GM21447 (cell line): Measurements from ENCODE around the gene SLC6A7.

Experiments
- ATAC-seq: cut with Tn5 transposase; IDR thresholded peaks from one replicate; pipeline ENCODE4 v1.9.1; 2021; ENCODE audit not compliant: unreplicated experiment

The SLC6A7 gene

GRCh38 chr5:150190503-150190979 is 679 bp downstream of the SLC6A7 start:
- ATAC-seq, result no peak

DNA sequence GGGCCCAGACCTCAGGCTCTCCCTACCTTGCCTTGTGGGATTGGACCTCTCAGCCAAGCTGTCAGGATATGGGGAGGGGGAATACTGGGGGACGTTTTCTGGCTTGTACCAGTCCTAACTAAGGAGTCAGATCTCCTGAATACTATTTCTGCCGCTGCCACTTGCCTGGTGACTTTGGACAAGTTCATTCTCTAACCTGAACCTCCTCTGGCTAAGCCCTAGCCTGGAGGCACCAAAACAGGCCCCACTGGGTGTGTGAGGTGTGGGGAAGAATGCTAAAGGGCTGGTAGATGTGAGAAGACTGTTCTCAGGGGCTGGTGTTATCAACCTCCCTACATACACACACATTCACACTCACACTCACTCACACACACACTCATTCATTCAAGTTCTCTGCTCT is 1.1 kb downstream of the SLC6A7 start:
- no peak for ATAC-seq

DNA sequence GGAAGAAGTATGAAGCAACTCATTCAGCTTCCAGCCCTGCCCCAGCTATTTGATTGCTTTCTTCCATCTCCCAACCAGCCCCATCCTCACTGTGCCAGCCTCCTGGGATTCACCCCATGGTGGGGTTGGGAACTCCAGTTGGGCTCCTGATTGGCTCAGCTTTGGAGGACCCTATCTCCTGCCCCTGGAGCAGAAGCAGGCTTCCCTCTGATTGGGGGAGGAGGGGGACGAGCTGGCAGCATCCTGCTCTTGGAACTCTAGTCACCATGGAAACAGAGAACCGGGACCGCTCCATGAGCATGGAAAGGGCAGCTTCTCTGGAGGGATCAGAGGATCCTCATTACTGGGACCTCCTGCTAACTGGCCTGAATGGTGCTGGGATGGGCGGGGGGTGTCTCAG is 2.6 kb downstream of the SLC6A7 start:
- ATAC-seq, result no peak

DNA sequence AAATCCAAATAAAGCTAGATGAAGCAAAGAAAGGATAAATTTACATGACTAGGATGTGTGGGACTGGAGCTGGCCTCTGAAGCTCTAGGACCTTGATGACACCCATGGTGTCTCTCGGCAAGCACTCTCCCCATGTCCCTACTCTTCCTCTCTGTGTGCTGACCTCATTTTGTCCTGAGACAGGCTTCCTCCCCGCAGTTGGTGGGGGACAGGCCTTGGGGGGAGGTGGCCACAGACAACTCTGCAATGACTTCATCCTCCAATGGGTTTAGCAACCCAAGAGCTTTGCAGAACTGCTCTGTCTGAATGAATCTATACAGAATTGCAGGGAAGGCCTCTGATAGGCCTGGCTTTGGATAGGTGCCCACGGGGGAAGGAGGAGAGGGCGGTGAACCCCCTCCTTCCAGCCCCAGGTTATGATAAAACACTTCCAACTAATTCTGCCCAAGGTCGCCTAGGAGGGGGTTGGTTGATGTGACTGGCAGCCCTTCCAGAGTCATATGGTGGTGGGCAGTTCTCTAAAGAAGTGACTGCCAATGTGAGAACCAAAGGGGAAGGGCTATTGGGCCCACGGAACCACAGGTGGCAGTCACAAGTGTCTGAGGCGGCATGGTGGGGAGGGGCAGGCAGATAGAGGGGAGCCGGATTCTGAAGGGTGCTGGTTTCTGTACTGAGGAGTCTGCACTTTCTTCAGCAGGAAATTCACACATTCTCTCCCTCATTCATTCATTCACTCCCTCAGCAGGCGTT is 6.0 kb downstream of the SLC6A7 start:
- ATAC-seq, result no peak

DNA sequence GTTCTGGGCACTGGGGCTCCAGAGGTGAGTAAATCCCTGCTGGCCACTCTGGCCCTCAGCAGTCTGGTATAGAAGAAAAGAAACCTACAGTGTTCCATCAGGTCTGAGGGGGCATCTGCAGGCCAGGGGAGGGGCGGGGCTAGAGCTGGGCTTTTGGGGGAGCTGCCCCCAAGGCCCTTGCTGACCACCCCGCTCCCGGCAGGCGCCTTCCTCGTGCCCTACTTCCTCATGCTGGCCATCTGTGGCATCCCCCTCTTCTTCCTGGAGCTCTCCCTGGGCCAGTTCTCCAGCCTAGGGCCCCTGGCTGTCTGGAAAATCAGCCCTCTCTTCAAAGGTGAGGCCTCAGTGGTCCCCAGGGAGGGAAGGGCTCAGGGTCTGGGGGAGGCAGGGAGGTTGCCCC is 6.7 kb downstream of the SLC6A7 start:
- no peak for ATAC-seq

DNA sequence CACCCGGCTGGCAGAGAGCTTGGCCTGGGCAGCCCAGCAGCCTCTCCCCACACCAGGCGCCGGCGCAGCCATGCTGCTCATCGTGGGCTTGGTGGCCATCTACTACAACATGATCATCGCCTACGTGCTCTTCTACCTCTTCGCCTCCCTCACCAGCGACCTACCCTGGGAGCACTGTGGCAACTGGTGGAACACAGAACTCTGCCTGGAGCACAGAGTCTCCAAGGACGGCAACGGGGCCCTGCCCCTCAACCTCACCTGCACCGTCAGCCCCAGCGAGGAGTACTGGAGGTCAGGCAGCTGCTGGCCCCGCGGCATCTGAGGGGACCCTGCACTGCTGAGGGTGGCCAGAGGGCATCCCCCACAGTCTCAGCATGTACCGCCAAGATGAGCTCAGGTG is 7.1 kb downstream of the SLC6A7 start:
- no peak for ATAC-seq

GRCh38 chr5:150197476-150197875 is 7.6 kb downstream of the SLC6A7 start:
- ATAC-seq, result no peak

DNA sequence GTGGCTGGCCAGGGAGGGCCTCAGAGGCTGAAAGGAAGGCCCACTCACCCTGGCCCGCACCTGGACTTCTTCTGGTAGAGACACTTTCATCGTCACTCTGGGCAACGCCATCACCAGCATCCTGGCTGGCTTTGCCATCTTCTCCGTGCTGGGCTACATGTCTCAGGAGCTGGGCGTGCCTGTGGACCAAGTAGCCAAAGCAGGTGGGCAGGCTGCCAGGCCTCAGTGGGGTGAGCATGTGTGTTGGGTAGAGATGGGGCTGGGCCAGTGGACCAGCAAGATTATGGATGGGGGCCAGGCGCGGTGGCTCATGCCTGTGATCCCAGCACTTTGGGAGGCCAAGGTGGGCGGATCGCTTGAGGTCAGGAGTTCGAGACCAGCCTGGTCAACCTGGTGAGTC is 12.6 kb downstream of the SLC6A7 start:
- ATAC-seq, result no peak

DNA sequence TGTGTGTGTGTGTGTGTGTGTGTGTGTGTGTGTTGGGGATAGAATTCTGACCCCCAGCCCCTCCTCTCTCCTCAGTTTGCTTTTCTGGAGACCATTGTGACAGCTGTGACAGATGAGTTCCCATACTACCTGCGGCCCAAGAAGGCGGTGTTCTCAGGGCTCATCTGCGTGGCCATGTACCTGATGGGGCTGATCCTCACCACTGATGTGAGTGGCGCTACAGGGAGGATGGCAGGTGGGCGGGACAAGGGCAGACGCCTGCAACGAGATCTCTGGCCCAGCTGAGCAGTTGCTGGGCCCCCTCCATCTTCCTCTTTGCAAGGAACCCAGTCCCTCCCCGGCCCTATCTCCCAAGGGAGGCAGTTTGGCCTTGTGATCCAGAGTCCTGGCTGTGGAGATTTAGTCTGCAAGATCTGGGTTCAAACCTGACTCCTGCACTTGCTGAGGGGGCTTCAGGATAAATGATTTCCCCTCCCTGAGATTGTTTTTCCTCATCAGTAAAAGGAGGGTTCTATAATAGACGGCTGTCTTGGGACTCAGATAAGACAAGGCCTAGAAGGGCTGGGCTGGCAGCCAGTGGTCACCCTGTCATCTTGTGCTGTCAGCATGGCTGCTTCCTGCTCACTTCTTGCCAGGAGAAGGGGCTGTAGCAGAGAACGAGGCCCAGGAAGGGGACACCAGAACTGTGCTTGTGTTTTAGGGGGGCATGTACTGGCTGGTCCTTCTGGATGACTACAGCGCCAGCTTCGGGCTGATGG is 14.1 kb downstream of the SLC6A7 start:
- ATAC-seq, result no peak

GRCh38 chr5:150204590-150204960 is 14.7 kb downstream of the SLC6A7 start:
- no peak for ATAC-seq

- ATAC-seq, result no peak
These were observed 16.4 kb downstream of the SLC6A7 start for GRCh38 chr5:150206098-150206778.

DNA sequence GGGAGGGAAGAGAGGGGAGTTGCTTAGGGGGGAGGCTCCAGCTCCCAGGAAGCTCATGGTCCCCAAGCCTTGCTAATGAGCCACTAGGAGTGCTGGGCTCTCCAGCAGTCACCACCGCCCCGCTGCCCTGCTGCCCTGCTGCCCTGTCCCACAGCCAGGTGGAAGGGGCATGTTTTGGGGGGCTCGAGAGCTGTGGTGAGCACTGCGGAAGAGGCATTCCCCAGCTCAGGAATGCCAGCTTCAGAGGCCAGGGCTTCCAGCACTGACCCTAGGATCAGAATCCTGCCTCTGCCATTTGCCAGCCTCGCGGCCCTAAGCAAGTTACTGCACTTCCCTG is 16.9 kb downstream of the SLC6A7 start:
- no peak for ATAC-seq

GRCh38 chr5:150208187-150209098 is 18.6 kb downstream of the SLC6A7 start:
- no peak for ATAC-seq

DNA sequence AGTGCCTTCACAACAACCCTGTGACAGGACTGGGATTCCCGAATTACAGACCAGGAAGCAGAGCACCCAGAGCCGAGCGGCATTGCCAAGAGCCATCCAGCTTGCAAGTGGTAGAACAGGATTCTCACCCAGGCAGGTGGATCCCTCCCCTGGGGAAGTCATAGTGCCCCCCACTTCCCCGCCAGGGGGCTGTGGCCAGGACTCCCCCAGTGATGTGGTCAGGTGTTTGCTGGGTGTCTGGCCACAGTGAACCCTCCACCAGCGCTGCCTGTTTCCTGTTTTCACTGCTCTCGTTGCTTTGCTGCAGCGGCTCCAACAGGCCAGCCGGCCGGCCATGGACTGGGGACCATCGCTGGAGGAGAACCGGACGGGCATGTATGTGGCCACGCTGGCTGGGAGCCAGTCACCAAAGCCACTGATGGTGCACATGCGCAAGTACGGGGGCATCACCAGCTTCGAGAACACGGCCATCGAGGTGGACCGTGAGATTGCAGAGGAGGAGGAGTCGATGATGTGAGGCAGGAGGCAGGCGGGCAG is 19.3 kb downstream of the SLC6A7 start:
- no peak for ATAC-seq

- ATAC-seq, result no peak
These were observed 20.8 kb downstream of the SLC6A7 start for GRCh38 chr5:150210644-150211043.

DNA sequence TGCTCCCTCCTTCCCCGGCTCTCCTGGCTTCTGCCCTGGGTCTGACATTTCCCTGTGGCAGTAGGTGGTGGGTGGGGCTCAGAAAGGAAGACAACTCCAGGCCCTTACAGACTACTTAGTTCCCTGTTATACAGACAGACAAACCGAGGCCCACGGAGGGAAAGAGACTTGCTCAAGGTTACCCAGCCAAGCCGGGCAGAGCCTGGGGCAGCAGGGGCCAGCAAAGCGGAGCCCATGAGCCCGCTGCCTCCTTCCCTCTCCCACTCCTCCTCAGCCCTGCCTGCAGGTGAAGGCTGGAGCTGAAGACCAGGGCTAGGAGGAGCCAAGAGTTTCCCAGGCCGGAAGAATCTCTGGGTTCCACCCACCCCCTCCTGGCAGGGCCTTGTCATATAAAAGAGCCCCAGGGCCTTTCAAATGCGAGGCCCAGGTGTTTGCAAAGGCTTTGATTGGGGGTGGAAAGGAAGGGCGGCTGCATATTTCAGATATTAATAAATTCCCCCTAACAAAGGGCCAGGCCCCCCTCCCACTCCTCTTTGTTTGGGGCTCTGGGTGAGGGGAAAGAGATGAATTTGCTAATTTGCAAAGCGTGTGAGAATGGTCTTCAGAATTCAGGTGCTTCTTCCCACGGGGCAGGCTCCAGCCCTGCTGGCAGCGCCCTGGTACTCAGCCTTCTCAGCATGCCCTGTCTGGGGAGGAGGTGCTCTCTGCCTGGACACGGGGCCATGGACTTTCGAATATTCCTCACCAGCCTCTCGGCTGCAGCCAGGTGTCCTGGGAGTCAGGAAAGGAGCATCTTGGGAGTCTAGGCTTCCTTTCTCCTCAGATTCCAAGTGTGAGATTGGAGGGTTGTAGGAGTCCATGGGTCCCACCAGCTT is 21.5 kb downstream of the SLC6A7 start:
- no peak for ATAC-seq

- ATAC-seq, result no peak
These were observed 23.7 kb downstream of the SLC6A7 start for GRCh38 chr5:150213530-150213929.

DNA sequence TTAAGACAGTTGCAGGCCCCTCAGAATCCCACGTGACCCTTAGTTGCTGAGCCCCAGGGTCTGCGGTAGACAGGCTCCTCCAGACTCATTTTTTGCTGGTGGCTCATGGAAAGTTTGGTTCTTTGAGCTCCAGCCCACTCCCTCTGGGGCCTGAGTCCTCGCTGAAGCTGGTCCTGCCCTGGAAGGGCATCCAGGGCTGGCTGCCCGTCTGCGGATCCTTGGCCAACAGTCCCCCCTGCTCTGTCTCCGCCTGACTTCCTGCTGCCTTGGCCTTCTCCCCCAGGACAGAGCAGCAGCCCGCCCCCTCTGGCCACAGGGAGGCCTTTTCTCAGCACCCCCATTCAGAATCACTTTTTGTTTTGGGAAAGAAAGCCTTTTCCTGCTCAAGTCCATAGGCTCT is 24.4 kb downstream of the SLC6A7 start:
- ATAC-seq, result no peak

GRCh38 chr5:150215979-150216944 is 26.4 kb downstream of the SLC6A7 start:
- ATAC-seq, result no peak
